ENCODE results near the gene IFITM1. TPM values are rescaled to one million over a fixed set of nuclear protein-coding genes. Genes with fewer than 3 reads are reported as not detected.
A peak's percentile ranks its signal among the peaks of the same experiment; 100 is the strongest.

Gene IFITM1
- total and polyA plus RNA-seq, 7 donors = 41.2 to 580 (median 91.5) TPM

DNA sequence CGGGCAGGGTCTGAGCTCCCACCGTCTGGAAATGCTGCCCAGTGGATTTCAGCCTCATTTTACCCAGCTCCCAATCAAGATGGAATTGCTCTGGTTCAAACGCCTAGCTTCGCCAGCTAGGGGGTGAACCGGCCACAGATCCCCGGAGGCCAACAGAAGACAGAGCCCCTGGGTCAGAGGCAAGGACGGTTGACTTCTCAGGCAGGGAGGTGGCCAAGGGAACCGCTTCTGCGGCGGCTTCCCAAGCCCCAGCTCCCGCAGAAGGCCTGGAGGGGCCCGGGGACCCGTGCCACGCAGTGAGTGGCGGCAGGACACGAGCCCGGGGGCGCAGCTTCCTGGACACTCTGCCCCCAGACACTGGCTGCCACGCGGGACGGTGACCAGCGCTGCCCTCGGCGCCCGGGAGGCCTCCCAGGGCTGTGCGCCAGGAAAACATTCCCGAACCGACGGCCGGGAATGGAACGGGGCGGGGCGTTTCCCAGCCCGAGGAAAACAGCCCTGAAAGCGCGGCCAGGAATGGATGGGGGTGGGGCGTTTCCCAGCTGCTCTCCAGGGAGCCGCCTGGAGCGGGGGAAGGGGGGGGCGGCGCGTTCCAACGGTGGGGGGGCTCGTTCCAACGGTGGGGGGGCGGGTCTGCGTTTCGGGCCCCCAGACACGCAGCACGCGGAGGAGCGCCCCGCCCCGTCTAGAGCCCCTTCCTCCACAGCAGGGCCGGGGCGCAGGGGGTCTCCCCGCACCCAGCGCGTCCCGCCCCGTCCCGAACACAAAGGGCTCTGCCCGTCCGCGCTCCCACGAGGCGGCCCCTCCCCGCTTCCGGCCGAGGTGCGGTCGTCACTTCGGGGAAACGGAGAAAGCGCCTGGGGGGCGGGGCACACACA is 42.0 kb downstream of the IFITM1 start:
- H3K27me3 ChIP-seq = peaks cover 0 to 16% (median 4%) of the 10 kb centered on the region in 3 donors
- H3K4me1 ChIP-seq = peaks cover 0 to 45% (median 37%) of the 10 kb centered on the region in 4 donors
- 3 to 5% methylated on average over 74 to 76 of the region's 76 CpGs for WGBS, 2 donors
- TF ChIP-seq POLR2A (IDR thresholded peaks at IDR 0.05) = peak; percentile 19 to 44
- TF ChIP-seq POLR2AphosphoS5 (IDR thresholded peaks at IDR 0.05) = peak; percentile 68 to 91 (median 82)
- TF ChIP-seq, protein P1, sequence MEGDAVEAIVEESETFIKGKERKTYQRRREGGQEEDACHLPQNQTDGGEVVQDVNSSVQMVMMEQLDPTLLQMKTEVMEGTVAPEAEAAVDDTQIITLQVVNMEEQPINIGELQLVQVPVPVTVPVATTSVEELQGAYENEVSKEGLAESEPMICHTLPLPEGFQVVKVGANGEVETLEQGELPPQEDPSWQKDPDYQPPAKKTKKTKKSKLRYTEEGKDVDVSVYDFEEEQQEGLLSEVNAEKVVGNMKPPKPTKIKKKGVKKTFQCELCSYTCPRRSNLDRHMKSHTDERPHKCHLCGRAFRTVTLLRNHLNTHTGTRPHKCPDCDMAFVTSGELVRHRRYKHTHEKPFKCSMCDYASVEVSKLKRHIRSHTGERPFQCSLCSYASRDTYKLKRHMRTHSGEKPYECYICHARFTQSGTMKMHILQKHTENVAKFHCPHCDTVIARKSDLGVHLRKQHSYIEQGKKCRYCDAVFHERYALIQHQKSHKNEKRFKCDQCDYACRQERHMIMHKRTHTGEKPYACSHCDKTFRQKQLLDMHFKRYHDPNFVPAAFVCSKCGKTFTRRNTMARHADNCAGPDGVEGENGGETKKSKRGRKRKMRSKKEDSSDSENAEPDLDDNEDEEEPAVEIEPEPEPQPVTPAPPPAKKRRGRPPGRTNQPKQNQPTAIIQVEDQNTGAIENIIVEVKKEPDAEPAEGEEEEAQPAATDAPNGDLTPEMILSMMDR (IDR thresholded peaks at IDR 0.05) = no peak
- peak in 3 of 4 donors; percentile 70 to 75 (median 75) for TF ChIP-seq EP300 (IDR thresholded peaks at IDR 0.05)
- H3K27ac ChIP-seq = peak overlapping the region; percentile 98 to 100 (median 100)
- peak; percentile 99 for DNase-seq
- intact Hi-C loops (cut with DNase I) = loop anchor here (2.0 to 5.0 kb wide), 4 partner anchors 47 to 149 kb away; partner anchors contain the start of genes BET1L and RIC8A
- no peaks in the 10 kb centered on the region for H3K36me3 ChIP-seq
- no peaks in the 10 kb centered on the region for H3K9me3 ChIP-seq
- H3K4me3 ChIP-seq = peak overlapping the region; percentile 33 to 48 (median 46)

DNA sequence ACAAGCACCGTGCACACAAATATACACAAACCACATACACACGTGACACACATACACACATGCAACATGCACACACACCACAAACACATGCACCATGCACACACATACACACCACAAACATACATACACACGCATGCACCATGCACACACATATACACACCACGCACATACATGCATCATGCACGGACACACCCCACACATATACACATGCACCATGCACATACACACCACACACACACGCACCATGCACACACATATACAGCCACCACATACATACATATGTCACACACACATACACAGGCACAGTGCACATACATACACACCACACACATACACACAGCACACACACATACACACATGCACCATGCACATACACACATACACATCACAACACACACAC is 42.8 kb downstream of the IFITM1 start:
- peaks cover 0 to 45% (median 37%) of the 10 kb centered on the region in 4 donors for H3K4me1 ChIP-seq
- no peak overlapping the region for H3K27ac ChIP-seq
- intact Hi-C loops (cut with DNase I) = loop anchor here (2.0 to 5.0 kb wide), 4 partner anchors 48 to 149 kb away; partner anchors contain the start of genes BET1L and RIC8A
- TF ChIP-seq, protein P1 (IDR thresholded peaks at IDR 0.05) = no peak
- no peak for TF ChIP-seq POLR2A (IDR thresholded peaks at IDR 0.05)
- TF ChIP-seq EP300 (IDR thresholded peaks at IDR 0.05) = no peak
- TF ChIP-seq POLR2AphosphoS5 (IDR thresholded peaks at IDR 0.05) = no peak
- no peak for DNase-seq
- H3K36me3 ChIP-seq = no peaks in the 10 kb centered on the region
- peaks cover 0 to 2% (median 0%) of the 10 kb centered on the region in 4 donors for H3K9me3 ChIP-seq
- 80 to 82% methylated on average over 6 of the region's 6 CpGs for WGBS, 2 donors
- peaks cover 0 to 16% (median 4%) of the 10 kb centered on the region in 3 donors for H3K27me3 ChIP-seq
- no peak overlapping the region for H3K4me3 ChIP-seq

DNA sequence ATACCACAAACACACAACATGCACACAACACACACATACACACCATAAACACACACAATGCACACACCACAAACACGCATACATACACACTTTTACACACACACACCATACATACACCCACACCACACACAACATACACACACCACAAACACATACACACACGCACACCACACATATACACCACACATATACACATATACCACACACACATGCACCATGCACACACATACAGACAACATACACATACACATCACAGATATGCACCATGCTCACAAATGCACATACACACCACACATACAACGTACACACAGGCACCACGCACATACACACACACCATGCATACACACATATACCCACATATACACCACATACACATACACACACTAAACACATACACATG is 43.7 kb downstream of the IFITM1 start:
- intact Hi-C loops (cut with DNase I) = loop anchor here (2.0 to 5.0 kb wide), 4 partner anchors 49 to 150 kb away; partner anchors contain the start of genes BET1L and RIC8A
- 95% methylated on average over 4 of the region's 4 CpGs for WGBS, 2 donors

DNA sequence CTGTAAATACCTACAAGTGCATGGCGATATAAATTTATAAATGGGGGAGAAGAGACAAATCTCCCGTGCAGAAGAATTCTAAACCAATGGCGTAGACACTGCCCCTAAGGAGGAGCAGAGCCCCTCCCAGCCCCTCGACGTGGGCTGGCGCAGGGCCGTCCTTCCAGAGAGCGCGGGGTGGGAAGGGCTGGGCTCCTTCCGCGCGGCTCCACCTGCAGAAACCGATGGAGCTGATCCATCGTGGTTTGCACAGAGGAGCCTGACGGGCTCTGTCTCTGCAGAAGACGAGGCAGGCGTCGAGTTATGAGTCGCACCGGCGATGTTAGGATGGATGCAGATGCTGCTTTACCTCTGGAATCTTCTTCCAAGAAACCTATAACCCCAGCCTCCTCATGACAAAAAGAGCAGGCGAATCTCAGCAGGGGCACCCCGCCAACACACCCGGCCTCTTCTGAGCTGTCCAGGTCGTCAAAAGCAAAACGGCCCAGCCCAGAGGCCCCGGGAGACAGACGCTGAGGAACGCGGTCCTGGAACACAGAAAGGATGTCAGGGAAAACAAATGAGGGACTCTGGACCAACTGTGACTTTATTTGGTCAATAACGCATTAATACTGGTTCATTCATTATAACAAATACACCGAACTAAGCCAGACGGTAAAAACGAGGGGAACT is 44.4 kb downstream of the IFITM1 start:
- H3K9me3 ChIP-seq = peaks cover 0 to 2% (median 0%) of the 10 kb centered on the region in 4 donors
- 68 to 81% methylated on average over 34 of the region's 34 CpGs for WGBS, 2 donors
- peak; percentile 69 for DNase-seq
- H3K36me3 ChIP-seq = no peaks in the 10 kb centered on the region
- TF ChIP-seq, protein P1 (IDR thresholded peaks at IDR 0.05) = no peak
- no peak for TF ChIP-seq POLR2AphosphoS5 (IDR thresholded peaks at IDR 0.05)
- no peak for TF ChIP-seq EP300 (IDR thresholded peaks at IDR 0.05)
- no peak for TF ChIP-seq POLR2A (IDR thresholded peaks at IDR 0.05)
- H3K4me1 ChIP-seq = peaks cover 0 to 33% (median 27%) of the 10 kb centered on the region in 4 donors
- H3K4me3 ChIP-seq = peak overlapping the region in 1 of 4 donors; percentile 5
- peak overlapping the region in 1 of 4 donors; percentile 15 for H3K27ac ChIP-seq
- intact Hi-C loops (cut with DNase I) = loop anchor here (5.0 kb wide), 3 partner anchors 89 to 151 kb away; partner anchors contain the start of genes BET1L and RIC8A
- peaks cover 0 to 16% (median 4%) of the 10 kb centered on the region in 3 donors for H3K27me3 ChIP-seq

More for the DNA sequence above, 43.7 kb downstream of the IFITM1 start:
- TF ChIP-seq, protein P1 (IDR thresholded peaks at IDR 0.05) = no peak
- TF ChIP-seq POLR2A (IDR thresholded peaks at IDR 0.05) = no peak
- no peak for TF ChIP-seq POLR2AphosphoS5 (IDR thresholded peaks at IDR 0.05)
- no peak for TF ChIP-seq EP300 (IDR thresholded peaks at IDR 0.05)
- no peak overlapping the region for H3K4me3 ChIP-seq
- no peaks in the 10 kb centered on the region for H3K36me3 ChIP-seq
- peaks cover 0 to 2% (median 0%) of the 10 kb centered on the region in 4 donors for H3K9me3 ChIP-seq
- peaks cover 0 to 16% (median 4%) of the 10 kb centered on the region in 3 donors for H3K27me3 ChIP-seq
- no peak overlapping the region for H3K27ac ChIP-seq
- DNase-seq = no peak
- H3K4me1 ChIP-seq = peaks cover 0 to 40% (median 33%) of the 10 kb centered on the region in 4 donors
